GM12801 (cell line): Measurements from ENCODE around the gene ECM2.

Experiments used
- TF ChIP-seq, protein P1 (sequence below): IDR thresholded peaks from one replicate; pipeline ENCODE4 v1.5.1; 2011; ENCODE audit warnings: control low read depth; ENCODE audit not compliant: insufficient read length; ENCODE audit errors: extremely low read depth

The ECM2 gene

DNA sequence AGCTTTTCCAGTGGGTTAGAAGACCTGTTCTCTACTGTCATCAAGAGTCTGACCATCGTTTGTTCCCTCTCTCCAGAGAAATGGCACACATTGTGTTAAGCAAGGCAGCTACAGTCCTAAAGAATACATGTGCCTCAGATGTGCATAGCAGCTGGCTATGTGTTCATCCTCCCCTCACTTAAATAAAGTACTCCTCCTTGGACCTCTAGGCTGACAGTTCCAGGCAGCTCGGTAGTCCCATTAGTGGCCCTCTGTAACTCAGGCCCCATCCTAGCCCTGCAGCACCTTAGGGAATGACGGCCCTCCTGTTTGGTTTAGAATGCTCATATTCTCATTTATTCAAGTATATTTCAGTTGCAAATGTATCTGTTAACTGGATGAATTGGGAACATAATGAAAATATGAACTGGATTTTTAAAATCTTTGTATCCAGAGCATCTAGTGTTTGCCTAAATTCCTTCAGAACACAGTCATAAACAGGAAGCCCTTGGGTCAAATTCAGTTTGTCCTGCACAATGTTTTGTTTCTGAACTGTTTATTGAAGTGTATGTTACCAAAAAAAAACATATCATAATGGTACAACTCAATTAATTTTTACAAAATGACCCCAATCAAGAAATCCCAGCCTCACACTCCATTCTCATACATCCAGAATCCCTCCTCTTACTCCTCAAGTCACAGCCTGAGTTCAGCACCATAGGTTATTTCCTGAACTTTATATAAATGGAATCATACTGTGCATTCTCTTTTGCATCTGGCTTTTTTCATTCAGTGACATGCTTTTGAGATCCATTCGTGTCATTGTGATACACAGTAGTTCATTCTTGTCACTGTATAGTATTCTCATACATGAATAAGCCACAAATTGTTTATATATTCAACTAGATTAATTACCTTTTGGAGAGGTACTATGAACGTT, 51.9 kb downstream of the ECM2 start:
- TF ChIP-seq, protein P1, sequence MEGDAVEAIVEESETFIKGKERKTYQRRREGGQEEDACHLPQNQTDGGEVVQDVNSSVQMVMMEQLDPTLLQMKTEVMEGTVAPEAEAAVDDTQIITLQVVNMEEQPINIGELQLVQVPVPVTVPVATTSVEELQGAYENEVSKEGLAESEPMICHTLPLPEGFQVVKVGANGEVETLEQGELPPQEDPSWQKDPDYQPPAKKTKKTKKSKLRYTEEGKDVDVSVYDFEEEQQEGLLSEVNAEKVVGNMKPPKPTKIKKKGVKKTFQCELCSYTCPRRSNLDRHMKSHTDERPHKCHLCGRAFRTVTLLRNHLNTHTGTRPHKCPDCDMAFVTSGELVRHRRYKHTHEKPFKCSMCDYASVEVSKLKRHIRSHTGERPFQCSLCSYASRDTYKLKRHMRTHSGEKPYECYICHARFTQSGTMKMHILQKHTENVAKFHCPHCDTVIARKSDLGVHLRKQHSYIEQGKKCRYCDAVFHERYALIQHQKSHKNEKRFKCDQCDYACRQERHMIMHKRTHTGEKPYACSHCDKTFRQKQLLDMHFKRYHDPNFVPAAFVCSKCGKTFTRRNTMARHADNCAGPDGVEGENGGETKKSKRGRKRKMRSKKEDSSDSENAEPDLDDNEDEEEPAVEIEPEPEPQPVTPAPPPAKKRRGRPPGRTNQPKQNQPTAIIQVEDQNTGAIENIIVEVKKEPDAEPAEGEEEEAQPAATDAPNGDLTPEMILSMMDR, result no peak

DNA sequence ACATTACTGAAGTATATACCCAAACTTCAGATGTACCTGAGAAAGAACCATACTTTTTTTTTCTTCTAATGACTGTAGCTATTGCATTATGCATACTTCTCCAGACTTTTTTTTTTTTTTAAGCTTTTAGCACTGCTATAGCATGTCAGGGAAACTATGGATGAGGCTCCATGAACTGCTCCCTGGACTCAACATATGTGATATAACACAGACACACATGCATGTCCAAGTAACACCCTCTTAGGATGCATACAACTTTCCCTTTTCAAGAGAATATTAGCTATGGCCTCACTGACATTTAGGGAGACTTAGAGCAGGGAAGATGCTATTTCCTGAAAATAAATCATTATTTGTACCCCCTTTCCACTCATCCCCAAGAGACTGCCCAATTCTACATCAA, 53.0 kb downstream of the ECM2 start:
- TF ChIP-seq, protein P1, result no peak

DNA sequence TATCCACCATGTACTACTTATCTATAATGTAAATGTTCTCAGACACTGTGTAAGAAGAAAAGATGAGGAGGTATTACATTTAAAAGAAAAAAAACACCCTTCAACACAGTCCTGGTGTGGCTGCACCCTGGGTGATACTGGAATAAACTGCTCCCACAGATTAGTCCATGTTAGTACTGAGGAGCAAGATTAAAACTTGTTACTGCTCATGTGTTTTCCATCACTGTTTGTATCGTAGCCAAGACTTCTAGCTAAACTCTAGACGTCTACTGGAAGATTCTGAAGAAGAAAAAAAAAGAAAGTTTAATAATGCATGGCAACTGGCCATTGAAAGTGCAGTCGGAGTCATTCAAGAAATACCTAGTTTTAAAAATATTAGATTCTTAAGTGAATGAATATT, 53.5 kb downstream of the ECM2 start, which contains the start of gene ASPN:
ASPN (minus strand) TSS at position 178 of the 400 bp plus-strand sequence.
- TF ChIP-seq, protein P1, result no peak

DNA sequence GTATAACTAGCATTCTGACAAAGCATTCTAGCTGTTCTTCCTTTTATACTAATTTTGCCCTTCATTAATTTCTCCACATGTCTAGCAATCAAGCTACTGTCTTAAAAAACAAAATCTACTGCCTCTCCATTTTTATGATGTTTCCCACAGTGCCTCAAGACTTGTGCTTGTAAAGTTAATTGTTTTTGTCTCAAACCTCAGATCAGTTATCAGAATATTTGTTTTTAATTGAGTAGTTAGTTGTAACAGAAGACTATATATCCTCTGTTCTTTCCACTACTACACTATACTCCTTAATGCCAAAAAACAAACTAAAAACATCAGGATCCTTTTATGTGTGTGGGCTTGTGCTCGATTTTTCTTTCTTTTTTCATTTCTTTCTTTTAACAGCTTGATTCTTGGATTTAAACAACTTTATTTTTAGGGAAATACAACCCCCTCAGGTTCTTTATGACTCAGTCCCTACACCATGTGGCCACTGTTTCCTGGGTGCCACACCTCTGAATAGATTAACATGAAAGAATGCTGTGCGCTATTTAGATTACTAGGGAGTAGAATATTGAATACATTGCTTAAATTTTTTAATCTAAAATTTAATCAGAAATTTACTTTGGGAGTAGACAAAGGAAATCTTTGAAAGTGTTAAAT, 54.7 kb downstream of the ECM2 start:
- TF ChIP-seq, protein P1, result no peak

DNA sequence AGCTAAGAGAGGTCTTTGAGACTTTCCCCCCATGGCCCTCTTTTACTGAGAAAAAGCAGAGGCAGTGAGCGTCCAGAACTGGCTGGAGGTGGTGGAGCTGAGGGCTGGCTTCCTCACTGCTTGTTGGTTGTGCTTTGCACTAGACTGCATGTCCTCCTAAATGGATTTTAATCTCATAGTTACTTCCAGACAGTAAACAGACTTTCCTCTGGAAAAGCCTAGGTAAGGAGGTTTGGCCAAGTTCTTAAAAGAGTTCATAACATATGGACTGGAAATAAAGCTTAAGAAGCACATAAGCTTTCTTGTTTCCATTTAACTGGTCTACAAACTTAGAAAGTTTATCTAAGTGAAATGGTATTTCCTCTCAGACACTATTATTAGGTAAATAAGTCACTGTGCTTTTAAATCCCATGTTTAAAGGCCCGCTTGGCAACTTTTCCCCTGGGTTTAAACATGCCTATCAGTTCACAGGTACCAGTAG, 55.5 kb downstream of the ECM2 start:
- TF ChIP-seq, protein P1, result no peak

DNA sequence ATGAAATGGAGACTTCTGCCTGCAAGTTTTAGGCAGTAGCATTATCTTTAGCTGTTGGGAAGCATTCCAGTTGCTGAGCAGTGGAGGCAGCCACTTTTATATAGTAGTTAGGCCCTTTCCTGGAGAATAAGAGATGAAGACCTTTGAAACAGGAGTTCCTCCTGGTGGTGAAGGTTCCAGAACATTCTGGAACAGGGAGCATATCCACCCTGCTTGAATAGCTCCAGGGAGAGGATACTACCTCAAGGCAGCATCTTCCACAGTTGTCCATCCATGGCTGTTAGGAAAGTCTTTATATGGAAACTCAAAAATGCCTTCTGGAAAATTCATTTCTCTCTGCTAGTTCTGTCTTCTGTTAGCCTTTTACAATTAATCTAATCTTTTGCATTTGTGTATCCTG, 56.4 kb downstream of the ECM2 start:
- TF ChIP-seq, protein P1, result no peak

DNA sequence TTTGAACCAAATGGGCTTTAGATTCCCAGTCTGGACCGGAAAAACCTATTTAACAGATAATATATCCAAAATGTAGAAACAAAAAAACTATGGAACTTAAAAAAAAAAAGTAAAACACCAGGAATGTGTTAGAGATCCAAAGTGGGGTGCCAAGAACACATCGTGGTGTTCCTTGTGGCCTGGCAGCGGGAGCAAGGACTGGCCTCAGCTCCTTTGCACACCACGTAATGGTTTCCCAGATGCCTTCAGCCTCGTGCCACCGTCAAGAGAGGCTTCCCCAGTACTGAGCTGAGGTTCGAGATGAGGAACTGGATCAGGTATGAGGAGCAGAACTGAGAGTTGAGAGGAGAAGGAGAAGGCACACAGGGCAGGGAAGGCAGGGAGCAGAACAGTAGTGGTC, 57.0 kb downstream of the ECM2 start:
- TF ChIP-seq, protein P1, result no peak
